CD14-positive monocyte (primary cell): ENCODE data around the gene DNAJC5. TPM values are rescaled to one million over a fixed set of nuclear protein-coding genes. Genes with fewer than 3 reads are reported as not detected.

Experiments
- DNase-seq, 3 donors: peaks; one replicate each; pipeline ENCODE4 v3.0.0-alpha.2; 2011 to 2022
- H2AFZ ChIP-seq: 2 replicates; pipeline ENCODE4 v1.6.0; 2012; ENCODE audit warnings: mild to moderate bottlenecking, low read depth, low read length, inconsistent platforms; ENCODE audit not compliant: insufficient read depth, poor library complexity, severe bottlenecking
- H3K27ac ChIP-seq, 2 donors: 1 replicate in 1 of 2; 2 replicates in 1 of 2; pipeline ENCODE4 v1.5.1; 2012 to 2013; ENCODE audit warnings: low read length in 2 of 2, control low read depth in 1 of 2, inconsistent platforms in 1 of 2, low read depth in 1 of 2, mild to moderate bottlenecking in 1 of 2
- H3K27me3 ChIP-seq, 2 donors: one replicate each; pipeline versions ENCODE4 v1.6.0 to v1.6.1; 2011 to 2013; ENCODE audit warnings: low read length in 2 of 2; ENCODE audit not compliant: control insufficient read depth in 2 of 2, insufficient read depth in 2 of 2
- H3K36me3 ChIP-seq, 2 donors: replicated peaks in 1 of 2; 1 replicate in 1 of 2; 2 replicates in 1 of 2; pipeline versions ENCODE4 v1.5.1 to v1.6.1; 2012 to 2013; ENCODE audit warnings: low read length in 2 of 2, control low read depth in 1 of 2, inconsistent platforms in 1 of 2, mild to moderate bottlenecking in 1 of 2; ENCODE audit not compliant: insufficient read depth in 2 of 2, control insufficient read depth in 1 of 2
- H3K4me1 ChIP-seq, 2 donors: 1 replicate in 1 of 2; 2 replicates in 1 of 2; pipeline versions ENCODE4 v1.5.1 to v1.6.1; 2012 to 2013; ENCODE audit warnings: low read length in 2 of 2, control low read depth in 1 of 2, inconsistent platforms in 1 of 2, mild to moderate bottlenecking in 1 of 2, moderate library complexity in 1 of 2; ENCODE audit not compliant: insufficient read depth in 2 of 2, control insufficient read depth in 1 of 2
- H3K4me2 ChIP-seq: replicated peaks from 2 replicates; pipeline ENCODE3; 2012; ENCODE audit warnings: low read length, moderate library complexity, mild to moderate bottlenecking; ENCODE audit not compliant: poor library complexity, severe bottlenecking; ENCODE audit errors: extremely low read depth
- H3K4me3 ChIP-seq, 3 experiments: fragments of 200-600 bp in 1 of 3; sonication (generic) in 1 of 3; replicated peaks in 1 of 3; 1 replicate in 2 of 3; 2 replicates in 1 of 3; pipeline ENCODE4 v1.5.1; 2011 to 2013; ENCODE audit warnings: low read length in 3 of 3, mild to moderate bottlenecking in 3 of 3, control low read depth in 2 of 3, low read depth in 2 of 3, inconsistent platforms in 1 of 3, moderate library complexity in 1 of 3
- H3K79me2 ChIP-seq: 2 replicates; pipeline ENCODE4 v1.6.0; 2012; ENCODE audit warnings: mild to moderate bottlenecking, control low read depth, inconsistent platforms, low read length, moderate library complexity; ENCODE audit not compliant: insufficient read depth
- H3K9ac ChIP-seq: 2 replicates; pipeline ENCODE4 v1.6.0; 2017; ENCODE audit warnings: low read length, mild to moderate bottlenecking; ENCODE audit not compliant: insufficient read depth, poor library complexity, severe bottlenecking
- H3K9me3 ChIP-seq, 2 donors: replicated peaks in 1 of 2; 1 replicate in 1 of 2; 2 replicates in 1 of 2; pipeline versions ENCODE4 v1.5.1 to v1.6.1; 2012 to 2013; ENCODE audit warnings: low read length in 2 of 2, control low read depth in 1 of 2; ENCODE audit not compliant: control insufficient read depth in 1 of 2, insufficient read depth in 1 of 2
- H4K20me1 ChIP-seq: 2 replicates; pipeline ENCODE4 v1.6.0; 2012; ENCODE audit warnings: mild to moderate bottlenecking, low read length, control low read depth, moderate library complexity; ENCODE audit not compliant: insufficient read depth
- H3K27ac Mint-ChIP-seq, 7 donors: one replicate each; pipeline ENCODE4 v1.8.0; 2020; ENCODE audit warnings: mild to moderate bottlenecking in 7 of 7, mixed read lengths in 7 of 7, moderate library complexity in 6 of 7, inconsistent platforms in 2 of 7
- H3K27me3 Mint-ChIP-seq, 3 donors: one replicate each; pipeline ENCODE4 v1.8.0; 2021 to 2022; ENCODE audit warnings: low read depth in 3 of 3, mild to moderate bottlenecking in 3 of 3, mixed read lengths in 3 of 3, moderate library complexity in 3 of 3, inconsistent platforms in 1 of 3
- H3K36me3 Mint-ChIP-seq, 2 donors: one replicate each; pipeline ENCODE4 v1.8.0; 2020; ENCODE audit warnings: mixed read lengths in 2 of 2, inconsistent platforms in 1 of 2, mild to moderate bottlenecking in 1 of 2
- H3K4me1 Mint-ChIP-seq: one replicate; pipeline ENCODE4 v1.8.0; 2020; ENCODE audit warnings: mild to moderate bottlenecking, mixed read lengths
- H3K4me3 Mint-ChIP-seq, 2 donors: one replicate each; pipeline ENCODE4 v1.8.0; 2020; ENCODE audit warnings: mild to moderate bottlenecking in 2 of 2, mixed read lengths in 2 of 2, moderate library complexity in 1 of 2
- H3K9me3 Mint-ChIP-seq, 7 donors: one replicate each; pipeline ENCODE4 v1.8.0; 2020 to 2022; ENCODE audit warnings: mixed read lengths in 7 of 7, mild to moderate bottlenecking in 6 of 7, moderate library complexity in 6 of 7, inconsistent platforms in 2 of 7
- CTCF ChIP-seq: fragments of 200-600 bp; IDR thresholded peaks from one replicate; pipeline ENCODE4 v1.8.0; 2022; ENCODE audit warnings: antibody characterized with exemption, mild to moderate bottlenecking
- WGBS: methylation state at CpG from one replicate; pipeline ENCODE4 v1.1.5; 2013; ENCODE audit warnings: missing lambda C conversion rate; ENCODE audit not compliant: insufficient coverage; 5-methylcytosine and 5-hydroxymethylcytosine counted together
- intact Hi-C, 2 donors: fragments of 100-400 bp; cut with micrococcal nuclease; formaldehyde crosslinking; loops; one replicate each; pipeline versions ENCODE4 v1.15.0 to v1.15.1; 2023
- polyA plus RNA-seq, 3 donors: library from polyadenylated mRNA; depleted of rRNA in 1 of 3; unstranded in 2 of 3; stranded (reverse) in 1 of 3; fragments of 300-500 nt in 2 of 3; fragments of >200 nt in 1 of 3; fragmentation: Illumina TruSeq in 2 of 3; gene quantifications; 1 replicate in 2 of 3; 2 replicates in 1 of 3; pipeline ENCODE4 v1.2.3, GENCODE V29; 2012 to 2021

The DNAJC5 gene
- polyA plus RNA-seq, 3 donors: 5.9 to 44.4 (median 7.4) TPM

- WGBS: 26% methylated on average over 15 of the region's 17 CpGs
- peak overlapping the region; percentile 55 for H2AFZ ChIP-seq
- peaks cover 28% of the 10 kb centered on the region for H3K79me2 ChIP-seq
- Mint-ChIP-seq H3K4me1 (peaks cover 52% of the 10 kb centered on the region), H3K4me3 (peak overlapping the region; percentile 50 to 77), H3K27ac (peak overlapping the region; percentile 79 to 92 (median 89)), H3K9me3 (no peaks in the 10 kb centered on the region), H3K27me3 (peaks cover 11 to 35% (median 25%) of the 10 kb centered on the region in 3 donors), H3K36me3 (peaks cover 7 to 30% of the 10 kb centered on the region in 2 donors)
- H3K9ac ChIP-seq: no peak overlapping the region
- TF ChIP-seq CTCF: no peak
- H3K4me3 ChIP-seq: peak overlapping the region in 1 of 3 experiments; percentile 63
- H3K9me3 ChIP-seq: no peaks in the 10 kb centered on the region
- intact Hi-C loops: loop anchor here (2.0 to 10.0 kb wide), 4 partner anchors 14 to 326 kb away; partner anchors contain the start of gene PTK6 (in 1 of the 2)
- DNase-seq: peak; percentile 70 to 79 (median 78)
- H3K4me2 ChIP-seq: peak overlapping the region; percentile 63
- H4K20me1 ChIP-seq: peaks cover 2% of the 10 kb centered on the region
- H3K36me3 ChIP-seq: peaks cover 5 to 10% of the 10 kb centered on the region in 2 donors
- peaks cover 65 to 78% of the 10 kb centered on the region in 2 donors for H3K4me1 ChIP-seq
- H3K27ac ChIP-seq: peak overlapping the region; percentile 51 to 70
- peaks cover 0 to 3% of the 10 kb centered on the region in 2 donors for H3K27me3 ChIP-seq
Measured at GRCh38 chr20:63860325-63861051, 34.4 kb upstream of the DNAJC5 start.

- H3K9me3 ChIP-seq: no peaks in the 10 kb centered on the region
Measured at GRCh38 chr20:63861365-63861934, 33.5 kb upstream of the DNAJC5 start, which contains the start of gene ABHD16B. TSS of gene ABHD16B (plus strand) at chr20:63861498. CDS start at chr20:63861541, 43 bp downstream.

More at GRCh38 chr20:63861365-63861934, 33.5 kb upstream of the DNAJC5 start, which contains the start of gene ABHD16B:
- H3K4me3 Mint-ChIP-seq: peak within 1 kb of the TSS; percentile 50 to 77
- H3K27ac Mint-ChIP-seq: peak within 1 kb of the TSS; percentile 79 to 92 (median 89)
- peaks cover 7 to 34% of the 10 kb centered on the region in 2 donors for H3K36me3 Mint-ChIP-seq
- no peaks in the 10 kb centered on the region for H3K9me3 Mint-ChIP-seq
- H3K27me3 Mint-ChIP-seq: peaks cover 7 to 25% (median 20%) of the 10 kb centered on the region in 3 donors
- peaks cover 70 to 85% of the 10 kb centered on the region in 2 donors for H3K4me1 ChIP-seq
- peaks cover 0 to 3% of the 10 kb centered on the region in 2 donors for H3K27me3 ChIP-seq
- H3K27ac ChIP-seq: peak within 1 kb of the TSS; percentile 51 to 70
- H2AFZ ChIP-seq: peak within 1 kb of the TSS; percentile 55
- no peak for DNase-seq
- peaks cover 38% of the 10 kb centered on the region for H3K79me2 ChIP-seq
- H3K4me1 Mint-ChIP-seq: peaks cover 60% of the 10 kb centered on the region
- no peak within 1 kb of the TSS for H3K9ac ChIP-seq
- no peak for TF ChIP-seq CTCF
- H3K36me3 ChIP-seq: peaks cover 5 to 10% of the 10 kb centered on the region in 2 donors
- H3K4me2 ChIP-seq: peak within 1 kb of the TSS; percentile 63
- H3K4me3 ChIP-seq: peak within 1 kb of the TSS in 1 of 3 experiments; percentile 63
- intact Hi-C loops: loop anchor here (2.0 to 10.0 kb wide), 4 partner anchors 15 to 327 kb away; partner anchors contain the start of gene PTK6 (in 1 of the 2)
- peaks cover 7% of the 10 kb centered on the region for H4K20me1 ChIP-seq
- WGBS: 95% methylated on average over 59 of the region's 59 CpGs
